CD4-positive, alpha-beta T cell treated with Interleukin-6 at 100 ng/mL for 8 hours (primary cell): Measurements from ENCODE around the gene TIMD4.
"Not testable (repeated sequence)": the region's sequence is repeated elsewhere in the genome, so short reads cannot be mapped to it uniquely, and the experiment has no call there.

Experiments used
- DNase-seq: peaks from one replicate; pipeline ENCODE4 v3.0.0-alpha.2; 2020; ENCODE audit warnings: mixed read lengths, low spot score

Gene TIMD4

GRCh38 chr5:156963125-156963524, at the start of gene TIMD4:
TIMD4 (minus strand) TSS chr5:156963226; CDS start chr5:156963198, 28 bp downstream.
- DNase-seq, result no peak

- no peak for DNase-seq
These were observed 43.2 kb upstream of the TIMD4 start for GRCh38 chr5:157006262-157006661.

- DNase-seq, result no peak
These were observed 42.0 kb upstream of the TIMD4 start for GRCh38 chr5:157004893-157005551.

- DNase-seq, result no peak
These were observed 28.7 kb upstream of the TIMD4 start for GRCh38 chr5:156991714-156992113.

- DNase-seq, result no peak
These were observed 21.0 kb upstream of the TIMD4 start for GRCh38 chr5:156984064-156984463.

- DNase-seq, result no peak
These were observed 18.5 kb upstream of the TIMD4 start for GRCh38 chr5:156981481-156981880.

- DNase-seq, result no peak
These were observed 11.3 kb upstream of the TIMD4 start for GRCh38 chr5:156974328-156974727.

GRCh38 chr5:156971848-156972525, 9.0 kb upstream of the TIMD4 start:
- DNase-seq, result no peak

- DNase-seq, result no peak
These were observed 8.4 kb upstream of the TIMD4 start for GRCh38 chr5:156971415-156971814.

- not testable (repeated sequence) for DNase-seq
These were observed 4.4 kb upstream of the TIMD4 start for GRCh38 chr5:156967386-156967785.

- no peak for DNase-seq
These were observed 6.7 kb downstream of the TIMD4 start for GRCh38 chr5:156956321-156956720.

- DNase-seq, result no peak
These were observed 11.7 kb downstream of the TIMD4 start for GRCh38 chr5:156951359-156951758.

GRCh38 chr5:156950716-156951115, 12.3 kb downstream of the TIMD4 start:
- no peak for DNase-seq

- DNase-seq, result no peak
These were observed 13.6 kb downstream of the TIMD4 start for GRCh38 chr5:156949424-156949823.

GRCh38 chr5:156947925-156948324, 15.1 kb downstream of the TIMD4 start:
- DNase-seq, result no peak

- peak; percentile 6 for DNase-seq
These were observed 21.0 kb downstream of the TIMD4 start for GRCh38 chr5:156942064-156942463.

- DNase-seq, result not testable (repeated sequence)
These were observed 22.6 kb downstream of the TIMD4 start for GRCh38 chr5:156940462-156940861.

GRCh38 chr5:156936972-156937371, 26.1 kb downstream of the TIMD4 start:
- no peak for DNase-seq

GRCh38 chr5:156934450-156935211, 28.4 kb downstream of the TIMD4 start:
- peak; percentile 54 for DNase-seq

GRCh38 chr5:156929366-156929948, 33.6 kb downstream of the TIMD4 start:
- peak; percentile 14 for DNase-seq

GRCh38 chr5:156927545-156927944, 35.5 kb downstream of the TIMD4 start:
- no peak for DNase-seq

GRCh38 chr5:156925767-156926166, 37.3 kb downstream of the TIMD4 start:
- not testable (repeated sequence) for DNase-seq
